OCI-LY7 (cell line): ENCODE measurements around the gene CHCHD5. TPM values are rescaled to one million over a fixed set of nuclear protein-coding genes. Genes with fewer than 3 reads are reported as not detected.

Source experiments
- BruUV-seq: library from RNA; stranded (reverse); fragments of 400-500 nt; replicated peaks from 2 replicates; lab custom pipeline; 2021; lab: Mats Ljungman, UMichigan
- CTCF ChIA-PET: fragments of 300-600 bp; sonication (Branson Sonifier 250); formaldehyde crosslinking; loops from one replicate; lab custom pipeline; 2022; ENCODE audit warnings: antibody characterized with exemption; ENCODE audit not compliant: unreplicated experiment; lab: Charles Lee
- POLR2A ChIA-PET: fragments of 300-600 bp; sonication (Branson Sonifier 250); formaldehyde crosslinking; loops from one replicate; lab custom pipeline; 2022; ENCODE audit warnings: antibody characterized with exemption; lab: Charles Lee
- DNase-seq: peaks from one replicate; pipeline ENCODE4 v3.0.0-alpha.2; 2015; ENCODE audit warnings: low spot score
- H2AFZ ChIP-seq: fragments of 200-600 bp; sonication (generic), shearing (Covaris generic); 2 replicates; pipeline ENCODE4 v1.6.1; 2014; ENCODE audit warnings: mild to moderate bottlenecking, antibody characterized with exemption, low read length, moderate library complexity
- H3K27ac ChIP-seq: fragments of 200-600 bp; sonication (generic); 2 replicates; pipeline ENCODE4 v1.5.1; 2014; ENCODE audit warnings: mixed run types, low read depth, mild to moderate bottlenecking, moderate library complexity, low read length, inconsistent platforms; ENCODE audit not compliant: poor library complexity, severe bottlenecking
- H3K36me3 ChIP-seq: fragments of 200-600 bp; sonication (generic); 2 replicates; pipeline ENCODE4 v1.6.1; 2014; ENCODE audit warnings: mild to moderate bottlenecking, antibody characterized with exemption, low read length, moderate library complexity, mixed read lengths; ENCODE audit not compliant: insufficient read depth
- H3K4me1 ChIP-seq: fragments of 200-600 bp; sonication (generic); 2 replicates; pipeline ENCODE4 v1.5.1; 2014; ENCODE audit warnings: mild to moderate bottlenecking, low read length; ENCODE audit not compliant: insufficient read depth, poor library complexity, severe bottlenecking
- H3K4me2 ChIP-seq: fragments of 200-600 bp; sonication (generic); 2 replicates; pipeline ENCODE4 v1.6.1; 2014; ENCODE audit warnings: mild to moderate bottlenecking, low read length
- H3K4me3 ChIP-seq: fragments of 200-600 bp; sonication (generic); 2 replicates; pipeline ENCODE4 v1.5.1; 2014; ENCODE audit warnings: mild to moderate bottlenecking, low read depth, low read length; ENCODE audit not compliant: poor library complexity, severe bottlenecking
- H3K79me2 ChIP-seq: fragments of 200-600 bp; sonication (generic); 2 replicates; pipeline ENCODE4 v1.6.1; 2016; ENCODE audit warnings: low read depth, mild to moderate bottlenecking, low read length, moderate library complexity, mixed read lengths; ENCODE audit not compliant: insufficient read depth
- H3K9me2 ChIP-seq: fragments of 200-600 bp; sonication (generic); 2 replicates; pipeline ENCODE4 v1.6.1; 2016; ENCODE audit warnings: mild to moderate bottlenecking, low read length, mixed read lengths; ENCODE audit not compliant: insufficient read depth
- H3K9me3 ChIP-seq: fragments of 200-600 bp; sonication (generic); 2 replicates; pipeline ENCODE4 v1.6.1; 2014; ENCODE audit warnings: mild to moderate bottlenecking, mixed run types, low read length, mixed read lengths
- H4K20me1 ChIP-seq: fragments of 200-600 bp; sonication (generic); 2 replicates; pipeline ENCODE4 v1.6.1; 2014; ENCODE audit warnings: mild to moderate bottlenecking, antibody characterized with exemption, low read length, moderate library complexity, mixed read lengths; ENCODE audit not compliant: insufficient read depth
- CTCF ChIP-seq: fragments of 200-600 bp; sonication (generic); conservative IDR thresholded peaks from 2 replicates; pipeline ENCODE4 v1.5.1; 2014; ENCODE audit warnings: mild to moderate bottlenecking, antibody characterized with exemption, low read length, moderate library complexity, mixed read lengths
- EZH2phosphoT487 ChIP-seq: fragments of 200-600 bp; sonication (generic); IDR thresholded peaks from 2 replicates; pipeline ENCODE4 v1.6.1; 2018; ENCODE audit warnings: low read depth, borderline replicate concordance, mild to moderate bottlenecking, mixed run types, antibody characterized with exemption, low read length, moderate library complexity, mixed read lengths
- intact Hi-C: fragments of 100-400 bp; cut with micrococcal nuclease; formaldehyde crosslinking; loops from one replicate; pipeline ENCODE4 v1.10.0; 2022; ENCODE audit not compliant: unreplicated experiment
- total RNA-seq, 2 experiments: library from RNA; depleted of rRNA in 1 of 2; stranded (reverse); fragments of >200 nt in 1 of 2; shearing (Covaris generic) in 1 of 2; gene quantifications; 2 replicates each; pipeline ENCODE4 v1.2.3, GENCODE V29; 2014 to 2022

Gene CHCHD5
- total RNA-seq, 2 experiments from 2014 or later, result 22.5 to 36.0 TPM

- TF ChIP-seq EZH2phosphoT487, result no peak
- TF ChIP-seq CTCF, result no peak
- no peaks in the 10 kb centered on the region for H4K20me1 ChIP-seq
- H2AFZ ChIP-seq, result no peak overlapping the region
- intact Hi-C loops, result loop anchor here (2.0 kb wide), 1 partner anchor 531 kb away; the partner anchor contains the start of gene TMEM87B
- peak overlapping the region; percentile 91; the same call in 1 of the 2 replicates for H3K4me2 ChIP-seq
- BruUV-seq, result no TSS peak
- H3K9me2 ChIP-seq, result no peaks in the 10 kb centered on the region
- DNase-seq, result no peak
- H3K9me3 ChIP-seq, result no peaks in the 10 kb centered on the region
- ChIA-PET POLR2A (interaction anchor here (0.9 to 1.2 kb wide), 2 partner anchors 12 to 269 kb away, joined by 3 read pairs; no protein-coding TSS in a partner anchor), CTCF (no interaction called here)
- H3K27ac ChIP-seq, result no peak overlapping the region
- H3K4me3 ChIP-seq, result peak overlapping the region; percentile 75
- H3K4me1 ChIP-seq, result peaks cover 27% of the 10 kb centered on the region
- H3K79me2 ChIP-seq, result peaks cover 8% of the 10 kb centered on the region; the same call in 1 of the 2 replicates
- peaks cover 4% of the 10 kb centered on the region; the same call in 1 of the 2 replicates for H3K36me3 ChIP-seq
Observed at GRCh38 chr2:112585873-112586464, 1.6 kb downstream of the CHCHD5 start.

- no peak overlapping the region for H3K27ac ChIP-seq
- CTCF ChIA-PET, result no interaction called here
- no peaks in the 10 kb centered on the region for H3K9me3 ChIP-seq
- peaks cover 8% of the 10 kb centered on the region; the same call in 1 of the 2 replicates for H3K79me2 ChIP-seq
- intact Hi-C loops, result no loop called here
- no TSS peak for BruUV-seq
- peaks cover 4% of the 10 kb centered on the region; the same call in 1 of the 2 replicates for H3K36me3 ChIP-seq
- no peaks in the 10 kb centered on the region for H4K20me1 ChIP-seq
- DNase-seq, result no peak
- no peak overlapping the region for H2AFZ ChIP-seq
- no peak for TF ChIP-seq CTCF
- no peak for TF ChIP-seq EZH2phosphoT487
- peaks cover 20% of the 10 kb centered on the region for H3K4me1 ChIP-seq
- H3K9me2 ChIP-seq, result no peaks in the 10 kb centered on the region
- H3K4me3 ChIP-seq, result no peak overlapping the region
- POLR2A ChIA-PET, result no interaction called here
- no peak overlapping the region for H3K4me2 ChIP-seq
Observed at GRCh38 chr2:112588611-112589045, 4.2 kb downstream of the CHCHD5 start.

- no TSS peak for BruUV-seq
- Histone ChIP-seq H3K79me2 (no peaks in the 10 kb centered on the region), H3K27ac (no peak overlapping the region), H3K9me2 (no peaks in the 10 kb centered on the region), H3K4me2 (no peak overlapping the region), H2AFZ (no peak overlapping the region), H3K9me3 (no peaks in the 10 kb centered on the region), H3K36me3 (peaks cover 4% of the 10 kb centered on the region; the same call in 1 of the 2 replicates), H4K20me1 (no peaks in the 10 kb centered on the region), H3K4me1 (no peaks in the 10 kb centered on the region), H3K4me3 (no peak overlapping the region)
- intact Hi-C loops, result no loop called here
- POLR2A ChIA-PET, result no interaction called here
- TF ChIP-seq EZH2phosphoT487, result no peak
- TF ChIP-seq CTCF, result no peak
- CTCF ChIA-PET, result no interaction called here
- no peak for DNase-seq
Observed at GRCh38 chr2:112591413-112591812, 7.0 kb downstream of the CHCHD5 start.
